Right lobe of liver (tissue), 4 donors: ENCODE results near the gene RSRP1.

ENCODE experiments used
- POLR2A ChIP-seq: fragments of 450-650 bp; IDR thresholded peaks from one replicate; pipeline ENCODE4 v1.6.1; 2017; ENCODE audit warnings: antibody characterized with exemption, mild to moderate bottlenecking
- TF ChIP-seq, protein P1 (sequence below), 4 donors: fragments of 200-600 bp in 3 of 4; fragments of 450-650 bp in 1 of 4; IDR thresholded peaks; one replicate each; pipeline versions ENCODE4 v1.5.1 to v1.8.0; 2016 to 2022; ENCODE audit warnings: antibody characterized with exemption in 4 of 4, mild to moderate bottlenecking in 2 of 4
- donor health status: DM: no; HTN: no; CAD: no.
- donor health status: DM: no; HTN: no; CAD: no.
- donor health status: DM: no; HTN: yes; CAD: no.

DNA sequence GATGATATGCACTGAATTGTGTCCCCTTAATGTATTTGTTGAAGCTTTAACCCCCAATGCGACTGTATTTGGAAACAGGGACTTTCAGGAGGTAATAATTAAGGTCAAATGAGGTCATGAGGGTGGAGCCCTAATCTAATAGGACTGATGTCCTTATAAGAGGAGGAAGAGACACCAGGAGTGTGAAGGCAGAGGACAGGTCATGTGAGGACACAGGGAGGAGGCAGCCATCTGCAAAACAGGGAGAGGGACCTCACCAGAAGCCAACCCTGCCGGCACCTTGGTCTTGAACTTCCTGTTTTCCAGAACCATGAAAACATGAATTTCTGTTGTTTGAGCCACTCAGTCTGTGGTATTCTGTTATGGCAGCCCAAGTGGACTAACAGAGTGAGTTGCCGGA, 30.2 kb downstream of the RSRP1 start:
- TF ChIP-seq, protein P1, sequence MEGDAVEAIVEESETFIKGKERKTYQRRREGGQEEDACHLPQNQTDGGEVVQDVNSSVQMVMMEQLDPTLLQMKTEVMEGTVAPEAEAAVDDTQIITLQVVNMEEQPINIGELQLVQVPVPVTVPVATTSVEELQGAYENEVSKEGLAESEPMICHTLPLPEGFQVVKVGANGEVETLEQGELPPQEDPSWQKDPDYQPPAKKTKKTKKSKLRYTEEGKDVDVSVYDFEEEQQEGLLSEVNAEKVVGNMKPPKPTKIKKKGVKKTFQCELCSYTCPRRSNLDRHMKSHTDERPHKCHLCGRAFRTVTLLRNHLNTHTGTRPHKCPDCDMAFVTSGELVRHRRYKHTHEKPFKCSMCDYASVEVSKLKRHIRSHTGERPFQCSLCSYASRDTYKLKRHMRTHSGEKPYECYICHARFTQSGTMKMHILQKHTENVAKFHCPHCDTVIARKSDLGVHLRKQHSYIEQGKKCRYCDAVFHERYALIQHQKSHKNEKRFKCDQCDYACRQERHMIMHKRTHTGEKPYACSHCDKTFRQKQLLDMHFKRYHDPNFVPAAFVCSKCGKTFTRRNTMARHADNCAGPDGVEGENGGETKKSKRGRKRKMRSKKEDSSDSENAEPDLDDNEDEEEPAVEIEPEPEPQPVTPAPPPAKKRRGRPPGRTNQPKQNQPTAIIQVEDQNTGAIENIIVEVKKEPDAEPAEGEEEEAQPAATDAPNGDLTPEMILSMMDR (IDR thresholded peaks at IDR 0.05) = no peak
- no peak for TF ChIP-seq POLR2A
